ENCODE measurements around the gene VPS50.
"Not testable (repeated sequence)": the region's sequence is repeated elsewhere in the genome, so short reads cannot be mapped to it uniquely, and the experiment has no call there.

Gene VPS50

DNA sequence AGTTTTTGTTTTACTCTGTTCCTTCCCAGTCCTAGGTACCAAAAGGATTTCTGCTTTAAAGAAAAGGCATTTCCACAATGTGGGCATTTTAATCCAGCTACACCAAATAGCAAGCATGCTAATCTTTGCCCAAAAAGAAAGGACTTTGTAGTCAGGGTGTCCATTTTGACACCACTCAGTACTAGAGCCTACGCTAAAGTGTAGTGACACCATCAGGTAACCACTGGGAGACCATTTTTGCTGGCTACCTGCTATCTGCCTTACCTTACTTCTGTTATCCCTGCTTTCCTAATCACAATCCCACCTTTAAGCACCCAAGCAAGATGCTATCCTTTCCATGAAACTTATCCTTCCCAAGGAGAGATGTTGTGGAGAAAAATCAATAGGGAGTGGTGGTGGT is 129.7 kb downstream of the VPS50 start:
- DNase-seq (ENCODE audit: low read depth, low spot score): no peak
- no peaks in the 10 kb centered on the region for H3K36me3 ChIP-seq (ENCODE audit: insufficient read depth, low read length)
- no peak overlapping the region for H3K4me3 ChIP-seq
- no peak overlapping the region for H3K9ac ChIP-seq (ENCODE audit: insufficient read length)
- H3K9me3 ChIP-seq (ENCODE audit: low read depth, low read length): no peaks in the 10 kb centered on the region
- TF ChIP-seq EZH2 (IDR thresholded peaks at IDR 0.05): no peak
- TF ChIP-seq POLR2AphosphoS5 (IDR thresholded peaks at IDR 0.05; ENCODE audit: borderline replicate concordance, low read depth, low read length): no peak
- no peak for TF ChIP-seq FOXP2 (optimal IDR thresholded peaks at IDR 0.05; ENCODE audit: control extremely low read depth, extremely low read length, insufficient read depth)
- no peak overlapping the region for H3K27ac ChIP-seq

DNA sequence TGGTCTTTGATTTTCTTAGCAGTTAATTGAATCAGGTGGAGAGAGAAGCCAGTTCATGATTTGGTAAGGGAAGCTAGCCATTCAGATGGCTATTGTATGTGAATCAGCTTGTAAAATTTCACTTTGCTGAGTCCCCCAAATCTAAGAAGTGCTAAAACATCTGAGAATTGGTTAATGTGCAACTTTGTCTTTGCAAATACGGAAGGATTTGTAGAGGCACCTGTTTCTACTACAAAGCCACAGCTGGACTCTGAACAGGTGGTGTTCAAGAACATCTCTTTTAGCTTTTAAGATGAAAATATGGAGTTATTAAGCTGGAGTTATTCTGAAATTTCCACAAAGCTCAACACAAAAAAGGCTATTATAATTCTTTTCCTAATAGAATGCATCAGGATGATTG is 132.6 kb downstream of the VPS50 start:
- Histone ChIP-seq H3K9ac (ENCODE audit: insufficient read length) (no peak overlapping the region), H3K4me3 (no peak overlapping the region), H3K9me3 (ENCODE audit: low read depth, low read length) (no peaks in the 10 kb centered on the region), H3K36me3 (ENCODE audit: insufficient read depth, low read length) (no peaks in the 10 kb centered on the region), H3K27ac (no peak overlapping the region)
- TF ChIP-seq POLR2AphosphoS5 (IDR thresholded peaks at IDR 0.05; ENCODE audit: borderline replicate concordance, low read depth, low read length): no peak
- no peak for TF ChIP-seq FOXP2 (optimal IDR thresholded peaks at IDR 0.05; ENCODE audit: control extremely low read depth, extremely low read length, insufficient read depth)
- TF ChIP-seq EZH2 (IDR thresholded peaks at IDR 0.05): no peak
- no peak for DNase-seq (ENCODE audit: low read depth, low spot score)

DNA sequence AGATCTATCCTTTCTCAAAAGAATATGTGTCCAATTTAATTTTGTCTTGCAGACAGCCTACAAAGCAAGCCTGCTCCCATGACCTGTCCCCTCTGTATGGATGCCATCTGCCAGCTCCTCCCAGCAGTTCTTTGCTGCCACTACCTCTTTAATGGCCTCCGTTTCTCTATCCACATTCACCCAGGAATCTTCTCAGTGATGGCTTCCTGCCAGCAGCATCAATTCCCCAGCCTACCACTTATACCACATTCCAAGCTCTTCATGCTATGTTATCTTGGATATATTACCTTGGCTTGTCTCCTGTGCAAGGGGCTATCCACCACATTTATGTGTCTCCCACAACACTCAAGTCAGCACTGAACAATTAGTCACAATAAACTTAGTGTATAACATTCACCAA is 133.2 kb downstream of the VPS50 start:
- Histone ChIP-seq H3K36me3 (ENCODE audit: insufficient read depth, low read length) (no peaks in the 10 kb centered on the region), H3K27ac (no peak overlapping the region), H3K9me3 (ENCODE audit: low read depth, low read length) (no peaks in the 10 kb centered on the region), H3K4me3 (no peak overlapping the region), H3K9ac (ENCODE audit: insufficient read length) (no peak overlapping the region)
- no peak for TF ChIP-seq EZH2 (IDR thresholded peaks at IDR 0.05)
- no peak for TF ChIP-seq POLR2AphosphoS5 (IDR thresholded peaks at IDR 0.05; ENCODE audit: borderline replicate concordance, low read depth, low read length)
- no peak for DNase-seq (ENCODE audit: low read depth, low spot score)

DNA sequence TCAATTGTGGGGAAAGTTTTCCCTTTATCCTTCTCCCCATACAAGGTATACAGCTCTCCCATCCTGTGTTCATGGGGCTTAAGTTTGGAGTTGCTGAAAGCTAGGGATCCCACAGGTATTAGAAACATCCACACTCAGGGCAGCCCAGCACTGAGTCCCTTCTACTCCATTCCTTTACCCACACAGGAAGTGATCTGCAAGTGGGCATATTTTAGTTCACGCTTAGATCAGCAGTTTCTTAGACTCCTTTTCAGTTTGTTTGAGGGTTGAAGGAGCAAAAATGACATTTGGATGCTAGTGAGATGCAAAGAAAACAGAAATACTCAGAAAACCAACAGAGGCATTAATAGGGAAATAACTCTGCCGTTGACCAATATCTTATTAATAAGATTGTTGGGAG is 134.7 kb downstream of the VPS50 start:
- no peaks in the 10 kb centered on the region for H3K36me3 ChIP-seq (ENCODE audit: insufficient read depth, low read length)
- no peak overlapping the region for H3K4me3 ChIP-seq
- TF ChIP-seq FOXP2 (optimal IDR thresholded peaks at IDR 0.05; ENCODE audit: control extremely low read depth, extremely low read length, insufficient read depth) (no peak), POLR2AphosphoS5 (IDR thresholded peaks at IDR 0.05; ENCODE audit: borderline replicate concordance, low read depth, low read length) (no peak), EZH2 (IDR thresholded peaks at IDR 0.05) (no peak)
- H3K9me3 ChIP-seq (ENCODE audit: low read depth, low read length): no peaks in the 10 kb centered on the region
- no peak for DNase-seq (ENCODE audit: low read depth, low spot score)
- H3K9ac ChIP-seq (ENCODE audit: insufficient read length): no peak overlapping the region
- no peak overlapping the region for H3K27ac ChIP-seq

DNA sequence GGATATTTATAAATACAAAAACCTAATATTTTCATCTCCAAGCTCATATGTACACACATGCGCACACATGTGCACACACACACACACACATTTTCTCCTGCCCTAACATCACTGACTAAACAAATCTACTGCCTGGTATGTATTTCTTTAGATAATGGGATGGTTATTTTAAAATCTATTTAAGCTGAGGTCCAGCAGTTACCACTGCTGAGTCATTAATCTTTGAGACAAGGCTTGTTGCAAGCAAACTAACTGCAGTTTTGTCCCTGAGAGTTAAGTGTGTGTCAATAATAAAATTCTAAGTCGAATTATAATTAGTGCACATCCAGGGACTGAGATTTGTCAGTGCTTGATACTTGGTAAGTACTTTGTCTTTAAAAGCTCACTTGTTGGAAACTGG is 135.1 kb downstream of the VPS50 start:
- H3K36me3 ChIP-seq (ENCODE audit: insufficient read depth, low read length): no peaks in the 10 kb centered on the region
- H3K4me3 ChIP-seq: no peak overlapping the region
- no peaks in the 10 kb centered on the region for H3K9me3 ChIP-seq (ENCODE audit: low read depth, low read length)
- no peak overlapping the region for H3K9ac ChIP-seq (ENCODE audit: insufficient read length)
- no peak for DNase-seq (ENCODE audit: low read depth, low spot score)
- TF ChIP-seq FOXP2 (optimal IDR thresholded peaks at IDR 0.05; ENCODE audit: control extremely low read depth, extremely low read length, insufficient read depth) (no peak), EZH2 (IDR thresholded peaks at IDR 0.05) (no peak), POLR2AphosphoS5 (IDR thresholded peaks at IDR 0.05; ENCODE audit: borderline replicate concordance, low read depth, low read length) (no peak)
- H3K27ac ChIP-seq: no peak overlapping the region

DNA sequence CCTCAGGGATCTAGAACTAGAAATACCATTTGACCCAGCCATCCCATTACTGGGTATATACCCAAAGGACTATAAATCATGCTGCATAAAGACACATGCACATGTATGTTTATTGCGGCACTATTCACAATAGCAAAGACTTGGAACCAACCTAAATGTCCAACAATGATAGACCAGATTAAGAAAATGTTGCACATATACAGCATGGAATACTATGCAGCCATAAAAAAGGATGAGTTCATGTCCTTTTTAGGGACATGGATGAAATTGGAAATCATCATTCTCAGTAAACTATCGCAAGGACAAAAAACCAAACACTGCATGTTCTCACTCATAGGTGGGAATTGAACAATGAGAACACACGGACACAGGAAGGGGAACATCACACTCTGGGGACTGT is 138.8 kb downstream of the VPS50 start:
- not testable (repeated sequence) for H3K4me3 ChIP-seq; DNase-seq (ENCODE audit: low read depth, low spot score); H3K36me3 ChIP-seq (ENCODE audit: insufficient read depth, low read length); H3K9ac ChIP-seq (ENCODE audit: insufficient read length); H3K9me3 ChIP-seq (ENCODE audit: low read depth, low read length); H3K27ac ChIP-seq

DNA sequence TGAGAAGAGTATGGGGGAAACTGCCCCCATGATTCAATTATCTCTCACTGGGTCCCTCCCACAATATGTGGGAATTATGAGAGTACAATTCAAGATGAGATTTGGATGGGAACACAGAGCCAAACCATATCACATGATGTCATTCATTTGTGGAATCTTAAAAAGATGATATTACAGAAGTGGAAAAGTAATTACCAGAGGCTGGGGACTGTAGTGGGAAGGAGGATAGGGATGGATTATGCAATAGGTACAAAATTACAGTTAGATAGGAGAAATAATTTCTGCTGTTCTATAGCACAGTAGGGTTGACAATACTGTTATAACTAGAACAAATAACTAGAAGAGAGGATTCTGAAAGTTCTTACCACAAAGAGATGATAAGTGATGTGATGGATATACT is 141.4 kb downstream of the VPS50 start:
- Histone ChIP-seq H3K9ac (ENCODE audit: insufficient read length) (no peak overlapping the region), H3K9me3 (ENCODE audit: low read depth, low read length) (no peaks in the 10 kb centered on the region), H3K4me3 (no peak overlapping the region), H3K36me3 (ENCODE audit: insufficient read depth, low read length) (no peaks in the 10 kb centered on the region), H3K27ac (no peak overlapping the region)
- TF ChIP-seq POLR2AphosphoS5 (IDR thresholded peaks at IDR 0.05; ENCODE audit: borderline replicate concordance, low read depth, low read length): no peak
- no peak for TF ChIP-seq EZH2 (IDR thresholded peaks at IDR 0.05)
- TF ChIP-seq FOXP2 (optimal IDR thresholded peaks at IDR 0.05; ENCODE audit: control extremely low read depth, extremely low read length, insufficient read depth): no peak
- DNase-seq (ENCODE audit: low read depth, low spot score): no peak

DNA sequence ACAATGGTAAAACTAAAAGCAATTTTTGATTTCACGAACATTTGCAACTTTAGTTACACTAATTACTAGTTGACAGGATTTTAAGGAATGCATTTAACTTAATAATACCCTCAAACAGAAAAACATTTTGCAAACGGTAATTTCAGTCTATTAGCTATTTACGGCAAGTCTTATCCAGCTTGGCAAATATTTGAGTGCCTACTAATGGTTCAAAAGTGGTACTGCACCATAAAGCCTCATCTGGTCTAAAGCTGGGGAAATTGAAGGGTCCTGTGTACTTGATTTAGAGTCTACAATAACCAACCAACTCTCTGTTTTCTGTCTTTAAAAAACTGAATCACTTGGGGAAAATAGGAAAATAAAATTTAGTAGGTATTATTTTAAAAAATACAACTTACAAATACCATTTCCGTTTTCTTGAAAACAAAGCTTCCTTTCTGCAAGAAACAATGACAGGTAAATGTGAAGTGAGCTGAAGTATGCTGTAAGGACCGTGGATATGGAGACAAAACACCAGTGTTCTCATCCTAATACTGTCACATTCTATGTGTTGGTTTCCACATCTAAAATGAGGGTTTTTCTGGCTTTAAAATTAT is 142.3 kb downstream of the VPS50 start:
- no peak overlapping the region for H3K9ac ChIP-seq (ENCODE audit: insufficient read length)
- no peak for TF ChIP-seq EZH2 (IDR thresholded peaks at IDR 0.05)
- TF ChIP-seq POLR2AphosphoS5 (IDR thresholded peaks at IDR 0.05; ENCODE audit: borderline replicate concordance, low read depth, low read length): no peak
- no peak for TF ChIP-seq FOXP2 (optimal IDR thresholded peaks at IDR 0.05; ENCODE audit: control extremely low read depth, extremely low read length, insufficient read depth)
- no peaks in the 10 kb centered on the region for H3K36me3 ChIP-seq (ENCODE audit: insufficient read depth, low read length)
- H3K27ac ChIP-seq: no peak overlapping the region
- H3K9me3 ChIP-seq (ENCODE audit: low read depth, low read length): no peaks in the 10 kb centered on the region
- H3K4me3 ChIP-seq: no peak overlapping the region
- no peak for DNase-seq (ENCODE audit: low read depth, low spot score)

DNA sequence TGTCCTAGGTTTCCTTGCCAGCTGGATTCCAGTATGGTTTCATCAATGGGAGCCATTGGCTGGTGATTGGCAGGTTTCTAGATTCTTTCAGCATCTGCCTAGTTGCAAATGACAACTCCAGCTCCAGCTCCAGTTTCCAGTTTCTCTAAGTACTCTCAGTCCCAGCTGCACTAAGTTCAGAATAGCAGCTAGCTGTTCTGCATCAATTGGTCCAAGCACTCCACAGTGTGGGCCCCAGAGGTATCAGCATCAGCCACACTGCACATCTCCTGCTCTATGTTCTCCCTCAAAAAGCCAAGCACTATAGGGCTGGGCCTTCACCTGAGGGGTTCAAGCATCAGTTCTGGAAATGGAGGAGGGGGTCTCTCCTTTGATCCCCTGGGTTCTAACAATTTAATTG is 143.4 kb downstream of the VPS50 start:
- Histone ChIP-seq H3K9ac (ENCODE audit: insufficient read length) (no peak overlapping the region), H3K9me3 (ENCODE audit: low read depth, low read length) (no peaks in the 10 kb centered on the region), H3K36me3 (ENCODE audit: insufficient read depth, low read length) (no peaks in the 10 kb centered on the region), H3K27ac (no peak overlapping the region), H3K4me3 (no peak overlapping the region)
- TF ChIP-seq FOXP2 (optimal IDR thresholded peaks at IDR 0.05; ENCODE audit: control extremely low read depth, extremely low read length, insufficient read depth) (no peak), EZH2 (IDR thresholded peaks at IDR 0.05) (no peak), POLR2AphosphoS5 (IDR thresholded peaks at IDR 0.05; ENCODE audit: borderline replicate concordance, low read depth, low read length) (no peak)
- no peak for DNase-seq (ENCODE audit: low read depth, low spot score)
